ENCODE results near the gene LTB4R. TPM values are rescaled to one million over a fixed set of nuclear protein-coding genes. Genes with fewer than 3 reads are reported as not detected.

The LTB4R gene
- total RNA-seq, 2 donors from 2014 or later = 6.4 to 6.6 TPM

DNA sequence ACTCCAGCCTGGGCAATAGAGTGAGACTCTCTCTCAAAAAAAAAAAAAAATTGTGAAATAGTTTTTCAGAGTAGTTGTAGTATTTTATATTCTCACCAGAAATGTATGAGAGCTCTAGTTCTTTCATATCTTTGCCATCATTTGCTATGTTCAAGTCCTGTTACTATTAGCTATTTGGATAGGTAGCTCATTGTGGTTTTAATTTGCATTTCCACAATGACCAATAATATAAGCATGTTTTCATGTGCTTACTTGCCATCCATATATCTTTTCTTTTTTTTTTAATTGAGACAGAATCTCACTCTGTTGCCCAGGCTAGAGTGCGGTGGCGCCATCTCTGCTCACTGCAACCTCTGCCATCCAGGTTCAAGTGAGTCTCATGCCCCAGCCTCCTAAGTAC is 36.9 kb downstream of the LTB4R start:
- Histone ChIP-seq H3K4me3 (ENCODE audit: low read length) (no peak overlapping the region), H3K4me1 (ENCODE audit: control insufficient read depth, insufficient read depth, low read length) (no peaks in the 10 kb centered on the region), H3K27ac (ENCODE audit: low read depth, low read length) (no peak overlapping the region), H3K9me3 (ENCODE audit: control insufficient read depth, low read length) (no peaks in the 10 kb centered on the region), H3K9ac (ENCODE audit: extremely low read depth, low read length, poor library complexity, severe bottlenecking) (no peak overlapping the region), H3K36me3 (ENCODE audit: control insufficient read depth, insufficient read depth, low read length) (no peaks in the 10 kb centered on the region), H3K27me3 (ENCODE audit: control insufficient read depth, insufficient read depth, low read length, poor library complexity, severe bottlenecking) (peaks cover 75% of the 10 kb centered on the region)
- WGBS, 2 experiments (ENCODE audit: insufficient coverage in 1 of 2, insufficient read length in 1 of 2) = 96 to 100% methylated on average over 2 of the region's 2 CpGs
- TF ChIP-seq CTCF (conservative IDR thresholded peaks at IDR 0.05) = no peak
- no peak overlapping the region for H3K27ac Mint-ChIP-seq
- no peaks in the 10 kb centered on the region for H3K4me1 Mint-ChIP-seq
- H3K9me3 Mint-ChIP-seq = no peaks in the 10 kb centered on the region
- DNase-seq = no peak
- H3K27me3 Mint-ChIP-seq (ENCODE audit: insufficient read depth) = peaks cover 87% of the 10 kb centered on the region
- H3K36me3 Mint-ChIP-seq (ENCODE audit: low read depth) = no peaks in the 10 kb centered on the region
- no peak overlapping the region for H3K4me3 Mint-ChIP-seq

GRCh38 chr14:24349742-24350141 is 38.4 kb downstream of the LTB4R start:
- no peak for DNase-seq
- 54 to 75% methylated on average over 3 to 5 of the region's 5 CpGs for WGBS, 2 experiments (ENCODE audit: insufficient coverage in 1 of 2, insufficient read length in 1 of 2)
- Histone ChIP-seq H3K36me3 (ENCODE audit: control insufficient read depth, insufficient read depth, low read length) (no peaks in the 10 kb centered on the region), H3K9me3 (ENCODE audit: control insufficient read depth, low read length) (no peaks in the 10 kb centered on the region), H3K4me1 (ENCODE audit: control insufficient read depth, insufficient read depth, low read length) (no peaks in the 10 kb centered on the region), H3K27me3 (ENCODE audit: control insufficient read depth, insufficient read depth, low read length, poor library complexity, severe bottlenecking) (peaks cover 71% of the 10 kb centered on the region), H3K27ac (ENCODE audit: low read depth, low read length) (no peak overlapping the region), H3K9ac (ENCODE audit: extremely low read depth, low read length, poor library complexity, severe bottlenecking) (no peak overlapping the region), H3K4me3 (ENCODE audit: low read length) (no peak overlapping the region)
- Mint-ChIP-seq H3K9me3 (no peaks in the 10 kb centered on the region), H3K27me3 (ENCODE audit: insufficient read depth) (peaks cover 86% of the 10 kb centered on the region), H3K36me3 (ENCODE audit: low read depth) (no peaks in the 10 kb centered on the region), H3K4me3 (no peak overlapping the region), H3K4me1 (no peaks in the 10 kb centered on the region), H3K27ac (no peak overlapping the region)
- no peak for TF ChIP-seq CTCF (conservative IDR thresholded peaks at IDR 0.05)

GRCh38 chr14:24351517-24351916 is 40.2 kb downstream of the LTB4R start:
- no peaks in the 10 kb centered on the region for H3K4me1 Mint-ChIP-seq
- peak; percentile 38 for TF ChIP-seq CTCF (conservative IDR thresholded peaks at IDR 0.05)
- H3K27me3 Mint-ChIP-seq (ENCODE audit: insufficient read depth) = peaks cover 80% of the 10 kb centered on the region
- WGBS, 2 experiments (ENCODE audit: insufficient coverage in 1 of 2, insufficient read length in 1 of 2) = 4 to 39% methylated on average over 2 to 4 of the region's 4 CpGs
- Histone ChIP-seq H3K4me1 (ENCODE audit: control insufficient read depth, insufficient read depth, low read length) (no peaks in the 10 kb centered on the region), H3K36me3 (ENCODE audit: control insufficient read depth, insufficient read depth, low read length) (no peaks in the 10 kb centered on the region), H3K4me3 (ENCODE audit: low read length) (no peak overlapping the region), H3K27ac (ENCODE audit: low read depth, low read length) (no peak overlapping the region), H3K9me3 (ENCODE audit: control insufficient read depth, low read length) (no peaks in the 10 kb centered on the region), H3K27me3 (ENCODE audit: control insufficient read depth, insufficient read depth, low read length, poor library complexity, severe bottlenecking) (peaks cover 63% of the 10 kb centered on the region), H3K9ac (ENCODE audit: extremely low read depth, low read length, poor library complexity, severe bottlenecking) (no peak overlapping the region)
- H3K36me3 Mint-ChIP-seq (ENCODE audit: low read depth) = no peaks in the 10 kb centered on the region
- DNase-seq = peak; percentile 28
- no peaks in the 10 kb centered on the region for H3K9me3 Mint-ChIP-seq
- no peak overlapping the region for H3K4me3 Mint-ChIP-seq
- H3K27ac Mint-ChIP-seq = no peak overlapping the region

Measured in endodermal cell (in vitro differentiated cells).